COLO829 (cell line): Measurements from ENCODE around the gene SPON1.
"Not testable (repeated sequence)": the region's sequence is repeated elsewhere in the genome, so short reads cannot be mapped to it uniquely, and the experiment has no call there.

Experiments
- DNase-seq: peaks from one replicate; pipeline ENCODE4 v3.0.0; 2012; ENCODE audit warnings: low spot score

The SPON1 gene

GRCh38 chr11:13962562-13963168 lies at the start of gene SPON1:
SPON1 (plus strand) TSS chr11:13962723; CDS start chr11:13962905, 182 bp downstream.
- DNase-seq, result no peak

- DNase-seq, result no peak
Measured at GRCh38 chr11:13917264-13917663, 45.3 kb upstream of the SPON1 start.

- DNase-seq, result no peak
Measured at GRCh38 chr11:13917904-13918303, 44.6 kb upstream of the SPON1 start.

GRCh38 chr11:13920756-13921155 lies 41.8 kb upstream of the SPON1 start:
- DNase-seq, result no peak

GRCh38 chr11:13921545-13921944 lies 41.0 kb upstream of the SPON1 start:
- DNase-seq, result no peak

GRCh38 chr11:13923182-13923581 lies 39.3 kb upstream of the SPON1 start:
- no peak for DNase-seq

- no peak for DNase-seq
Measured at GRCh38 chr11:13923716-13924650, 38.5 kb upstream of the SPON1 start.

GRCh38 chr11:13924801-13925327 lies 37.7 kb upstream of the SPON1 start:
- no peak for DNase-seq

- DNase-seq, result not testable (repeated sequence)
Measured at GRCh38 chr11:13926366-13926765, 36.2 kb upstream of the SPON1 start.

- no peak for DNase-seq
Measured at GRCh38 chr11:13926981-13927380, 35.5 kb upstream of the SPON1 start.

- no peak for DNase-seq
Measured at GRCh38 chr11:13927481-13927880, 35.0 kb upstream of the SPON1 start.

GRCh38 chr11:13928566-13929251 lies 33.8 kb upstream of the SPON1 start:
- no peak for DNase-seq

- DNase-seq, result no peak
Measured at GRCh38 chr11:13929395-13929891, 33.1 kb upstream of the SPON1 start.

- DNase-seq, result no peak
Measured at GRCh38 chr11:13931356-13931755, 31.2 kb upstream of the SPON1 start.

- not testable (repeated sequence) for DNase-seq
Measured at GRCh38 chr11:13937154-13937553, 25.4 kb upstream of the SPON1 start.

GRCh38 chr11:13938829-13939228 lies 23.7 kb upstream of the SPON1 start:
- not testable (repeated sequence) for DNase-seq

- DNase-seq, result no peak
Measured at GRCh38 chr11:13939961-13940906, 22.3 kb upstream of the SPON1 start.

- DNase-seq, result no peak
Measured at GRCh38 chr11:13940907-13941256, 21.6 kb upstream of the SPON1 start.

GRCh38 chr11:13941775-13942174 lies 20.7 kb upstream of the SPON1 start:
- no peak for DNase-seq

- no peak for DNase-seq
Measured at GRCh38 chr11:13942378-13942777, 20.1 kb upstream of the SPON1 start.

- no peak for DNase-seq
Measured at GRCh38 chr11:13942971-13943381, 19.5 kb upstream of the SPON1 start.
